MCF 10A (cell line): ENCODE results near the gene POU2AF1. TPM values are rescaled to one million over a fixed set of nuclear protein-coding genes. Genes with fewer than 3 reads are reported as not detected.

Source experiments
- BruUV-seq: library from RNA; stranded (reverse); fragments of 400-500 nt; replicated peaks from 2 replicates; lab custom pipeline; 2021; lab: Mats Ljungman, UMichigan
- CTCF ChIA-PET: fragments of 300-600 bp; sonication (Branson Sonifier 250); formaldehyde crosslinking; extraction: SDS; loops from one replicate; lab custom pipeline; 2021; ENCODE audit warnings: antibody characterized with exemption, inconsistent platforms; lab: Yijun Ruan, JAX
- POLR2A ChIA-PET: fragments of 300-600, 350-650 bp; sonication (Branson Sonifier 250); formaldehyde crosslinking; extraction: SDS; loops from one replicate; lab custom pipeline; 2020; ENCODE audit warnings: antibody characterized with exemption, inconsistent platforms; lab: Yijun Ruan, JAX
- DNase-seq: peaks from one replicate; pipeline ENCODE4 v3.0.0-alpha.2; 2018; ENCODE audit not compliant: unreplicated experiment
- H3K27ac Mint-ChIP-seq: one replicate; pipeline ENCODE4 v1.8.0; 2022; ENCODE audit warnings: mild to moderate bottlenecking, low read depth, mixed read lengths; ENCODE audit not compliant: unreplicated experiment
- H3K27me3 Mint-ChIP-seq: one replicate; pipeline ENCODE4 v1.8.0; 2022; ENCODE audit warnings: mixed read lengths; ENCODE audit not compliant: insufficient read depth, unreplicated experiment
- H3K36me3 Mint-ChIP-seq: one replicate; pipeline ENCODE4 v1.8.0; 2022; ENCODE audit warnings: mild to moderate bottlenecking, moderate library complexity, mixed read lengths; ENCODE audit not compliant: insufficient read depth, unreplicated experiment
- H3K4me1 Mint-ChIP-seq: one replicate; pipeline ENCODE4 v1.8.0; 2022; ENCODE audit warnings: mixed read lengths; ENCODE audit not compliant: insufficient read depth, unreplicated experiment
- H3K4me3 Mint-ChIP-seq: one replicate; pipeline ENCODE4 v1.8.0; 2022; ENCODE audit warnings: mild to moderate bottlenecking, moderate library complexity, mixed read lengths; ENCODE audit not compliant: unreplicated experiment
- H3K9me3 Mint-ChIP-seq: one replicate; pipeline ENCODE4 v1.8.0; 2022; ENCODE audit warnings: mixed read lengths; ENCODE audit not compliant: unreplicated experiment
- CTCF ChIP-seq: fragments of 200-600 bp; IDR thresholded peaks from one replicate; pipeline ENCODE4 v1.8.0; 2022; ENCODE audit warnings: antibody characterized with exemption, mild to moderate bottlenecking; ENCODE audit not compliant: unreplicated experiment
- intact Hi-C: fragments of 100-400 bp; cut with micrococcal nuclease; formaldehyde crosslinking; loops from 2 replicates; pipeline ENCODE4 v1.14.1; 2022
- total RNA-seq: library from RNA; stranded (reverse); gene quantifications from 2 replicates; pipeline ENCODE4 v1.2.3, GENCODE V29; 2022

The POU2AF1 gene
- total RNA-seq, 1 experiment from 2014 or later, result not detected

- no peaks in the 10 kb centered on the region for H3K9me3 Mint-ChIP-seq
- no peak overlapping the region for H3K4me3 Mint-ChIP-seq
- peak overlapping the region; percentile 85 for H3K27ac Mint-ChIP-seq
- no peaks in the 10 kb centered on the region for H3K36me3 Mint-ChIP-seq
- CTCF ChIA-PET, result interaction anchor here (0.6 kb wide), 1 partner anchor 552 kb away, joined by 5 read pairs; no protein-coding TSS in a partner anchor
- POLR2A ChIA-PET, result no interaction called here
- peaks cover 10% of the 10 kb centered on the region for H3K4me1 Mint-ChIP-seq
- intact Hi-C loops, result no loop called here
- BruUV-seq, result no TSS peak
- DNase-seq, result no peak
- no peaks in the 10 kb centered on the region for H3K27me3 Mint-ChIP-seq
- TF ChIP-seq CTCF, result no peak
These were observed 12.3 kb downstream of the POU2AF1 start for GRCh38 chr11:111366560-111367410.

GRCh38 chr11:111365722-111366559 lies 13.1 kb downstream of the POU2AF1 start:
- no peak overlapping the region for H3K27ac Mint-ChIP-seq
- no peak for DNase-seq

GRCh38 chr11:111364503-111364902 lies 14.6 kb downstream of the POU2AF1 start:
- TF ChIP-seq CTCF, result no peak
- no peak for DNase-seq
- no peak overlapping the region for H3K4me3 Mint-ChIP-seq
- CTCF ChIA-PET, result interaction anchor here (0.5 to 1.2 kb wide), 2 partner anchors 82 to 1453 kb away, joined by 3 to 5 read pairs; no protein-coding TSS in a partner anchor
- H3K4me1 Mint-ChIP-seq, result peaks cover 18% of the 10 kb centered on the region
- H3K27ac Mint-ChIP-seq, result no peak overlapping the region
- POLR2A ChIA-PET, result interaction anchor here (0.7 to 1.7 kb wide), 2 partner anchors 9 to 63 kb away, joined by 3 to 4 read pairs; no protein-coding TSS in a partner anchor
- intact Hi-C loops, result no loop called here
- no TSS peak for BruUV-seq
- no peaks in the 10 kb centered on the region for H3K9me3 Mint-ChIP-seq
- H3K27me3 Mint-ChIP-seq, result no peaks in the 10 kb centered on the region
- H3K36me3 Mint-ChIP-seq, result no peaks in the 10 kb centered on the region

More at GRCh38 chr11:111365722-111366559, 13.1 kb downstream of the POU2AF1 start:
- no TSS peak for BruUV-seq
- ChIA-PET CTCF (interaction anchor here (1.2 kb wide), 1 partner anchor 83 kb away, joined by 3 read pairs; no protein-coding TSS in a partner anchor), POLR2A (interaction anchor here (0.9 kb wide), 1 partner anchor 22 kb away, joined by 8 read pairs; no protein-coding TSS in a partner anchor)
- no peak for TF ChIP-seq CTCF
- Mint-ChIP-seq H3K36me3 (no peaks in the 10 kb centered on the region), H3K9me3 (no peaks in the 10 kb centered on the region), H3K27me3 (no peaks in the 10 kb centered on the region), H3K4me3 (no peak overlapping the region), H3K4me1 (peaks cover 18% of the 10 kb centered on the region)
- intact Hi-C loops, result no loop called here
